Fibroblast of lung (primary cell): ENCODE data around the gene SLC35F3.

Experiments
- EZH2 ChIP-seq: IDR thresholded peaks from 2 replicates; pipeline ENCODE4 v1.5.1; 2012; ENCODE audit warnings: low read length, control low read depth, mild to moderate bottlenecking; ENCODE audit errors: missing control alignments
- TF ChIP-seq, protein P1 (sequence below), 2 donors: IDR thresholded peaks in 1 of 2; conservative IDR thresholded peaks in 1 of 2; 1 replicate in 1 of 2; 2 replicates in 1 of 2; pipeline ENCODE4 v1.5.1; 2011 to 2012; ENCODE audit warnings: low read length in 2 of 2, control low read depth in 1 of 2, inconsistent platforms in 1 of 2, low read depth in 1 of 2, mild to moderate bottlenecking in 1 of 2

DNA sequence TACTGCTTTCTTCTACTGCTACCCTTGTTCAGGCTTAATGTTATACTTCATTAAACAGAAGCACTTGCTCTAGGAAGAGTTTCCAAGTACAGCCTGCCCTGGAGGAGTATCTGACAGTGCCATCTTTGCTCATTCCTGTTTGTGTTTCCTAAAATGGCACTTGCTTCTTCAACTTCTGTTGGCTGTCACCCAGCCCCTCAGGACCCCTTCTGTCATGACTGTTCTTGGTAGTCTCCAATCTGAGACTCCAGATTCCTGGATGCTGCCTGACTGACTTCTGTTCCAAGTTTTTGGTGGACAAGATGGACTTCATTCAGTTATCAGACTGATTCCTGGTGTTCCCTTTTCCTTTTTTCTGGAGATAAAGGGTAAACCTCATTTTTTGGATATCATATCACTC is 104.1 kb downstream of the SLC35F3 start:
- TF ChIP-seq, protein P1, sequence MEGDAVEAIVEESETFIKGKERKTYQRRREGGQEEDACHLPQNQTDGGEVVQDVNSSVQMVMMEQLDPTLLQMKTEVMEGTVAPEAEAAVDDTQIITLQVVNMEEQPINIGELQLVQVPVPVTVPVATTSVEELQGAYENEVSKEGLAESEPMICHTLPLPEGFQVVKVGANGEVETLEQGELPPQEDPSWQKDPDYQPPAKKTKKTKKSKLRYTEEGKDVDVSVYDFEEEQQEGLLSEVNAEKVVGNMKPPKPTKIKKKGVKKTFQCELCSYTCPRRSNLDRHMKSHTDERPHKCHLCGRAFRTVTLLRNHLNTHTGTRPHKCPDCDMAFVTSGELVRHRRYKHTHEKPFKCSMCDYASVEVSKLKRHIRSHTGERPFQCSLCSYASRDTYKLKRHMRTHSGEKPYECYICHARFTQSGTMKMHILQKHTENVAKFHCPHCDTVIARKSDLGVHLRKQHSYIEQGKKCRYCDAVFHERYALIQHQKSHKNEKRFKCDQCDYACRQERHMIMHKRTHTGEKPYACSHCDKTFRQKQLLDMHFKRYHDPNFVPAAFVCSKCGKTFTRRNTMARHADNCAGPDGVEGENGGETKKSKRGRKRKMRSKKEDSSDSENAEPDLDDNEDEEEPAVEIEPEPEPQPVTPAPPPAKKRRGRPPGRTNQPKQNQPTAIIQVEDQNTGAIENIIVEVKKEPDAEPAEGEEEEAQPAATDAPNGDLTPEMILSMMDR (conservative IDR thresholded peaks at IDR 0.05 in 1 of 2, IDR thresholded peaks at IDR 0.05 in 1 of 2; ENCODE audit: low read depth in 1 of 2, low read length in 2 of 2) = no peak
- TF ChIP-seq EZH2 = no peak
